GM18520 (cell line): ENCODE results near the gene SRSF9.
A peak's percentile ranks its signal among the peaks of the same experiment; 100 is the strongest.
"Not testable (repeated sequence)": the region's sequence is repeated elsewhere in the genome, so short reads cannot be mapped to it uniquely, and the experiment has no call there.

Source experiments
- ATAC-seq: cut with Tn5 transposase; IDR thresholded peaks from one replicate; pipeline ENCODE4 v1.9.1; 2021; ENCODE audit not compliant: unreplicated experiment

SRSF9 gene, protein sequence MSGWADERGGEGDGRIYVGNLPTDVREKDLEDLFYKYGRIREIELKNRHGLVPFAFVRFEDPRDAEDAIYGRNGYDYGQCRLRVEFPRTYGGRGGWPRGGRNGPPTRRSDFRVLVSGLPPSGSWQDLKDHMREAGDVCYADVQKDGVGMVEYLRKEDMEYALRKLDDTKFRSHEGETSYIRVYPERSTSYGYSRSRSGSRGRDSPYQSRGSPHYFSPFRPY

DNA sequence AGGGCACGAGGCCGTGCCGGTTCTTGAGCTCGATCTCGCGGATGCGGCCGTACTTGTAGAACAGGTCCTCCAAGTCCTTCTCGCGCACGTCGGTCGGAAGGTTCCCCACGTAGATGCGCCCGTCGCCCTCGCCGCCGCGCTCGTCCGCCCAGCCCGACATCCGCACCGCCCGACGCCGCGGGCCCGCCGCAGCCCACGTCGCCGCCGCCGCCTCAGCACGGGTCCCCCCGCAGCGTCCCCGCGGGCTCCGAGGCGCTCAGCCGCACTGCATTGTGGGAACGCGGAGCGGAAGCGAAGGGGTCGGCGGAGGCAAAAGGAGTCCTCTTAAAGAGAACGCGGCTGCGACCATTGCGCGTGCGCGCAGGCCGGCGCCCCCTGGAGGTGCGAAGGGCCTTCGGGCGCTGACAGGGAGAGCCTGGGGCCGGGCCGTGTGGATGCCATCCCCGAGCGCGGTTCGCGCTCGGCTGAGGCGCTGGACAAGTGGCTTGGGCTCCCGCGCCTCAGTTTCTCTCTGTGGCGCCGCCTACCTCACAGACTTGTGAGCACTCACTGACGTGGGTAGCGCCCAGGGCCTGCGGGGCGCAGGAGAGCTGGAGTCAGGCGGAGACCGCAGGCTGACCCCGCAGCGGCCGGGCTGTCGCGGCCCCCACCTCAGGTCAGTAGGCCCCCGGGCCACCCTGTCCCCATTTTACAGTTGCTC is at the start of gene SRSF9:
SRSF9 (minus strand) TSS at position 299 of the 700 bp plus-strand sequence; CDS start at position 160, 139 bp downstream.
- ATAC-seq, result peak; percentile 85

DNA sequence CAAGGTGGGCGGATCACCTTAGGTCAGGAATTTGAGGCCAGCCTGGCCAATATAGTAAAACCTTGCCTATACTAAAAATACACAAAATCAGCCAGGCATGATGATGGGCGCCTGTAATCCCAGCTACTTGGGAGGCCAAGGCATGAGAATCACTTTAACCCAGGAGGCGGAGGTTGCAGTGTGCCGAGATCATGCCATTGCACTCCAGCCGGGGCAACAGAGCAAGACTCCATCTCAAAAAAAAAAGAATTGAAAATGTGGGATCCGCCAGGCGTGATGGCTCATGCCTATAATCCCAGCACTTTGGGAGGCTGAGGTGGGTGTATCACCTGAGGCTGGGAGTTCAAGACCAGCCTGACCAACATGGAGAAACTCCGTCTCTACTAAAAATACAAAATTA is 49.8 kb upstream of the SRSF9 start:
- not testable (repeated sequence) for ATAC-seq

DNA sequence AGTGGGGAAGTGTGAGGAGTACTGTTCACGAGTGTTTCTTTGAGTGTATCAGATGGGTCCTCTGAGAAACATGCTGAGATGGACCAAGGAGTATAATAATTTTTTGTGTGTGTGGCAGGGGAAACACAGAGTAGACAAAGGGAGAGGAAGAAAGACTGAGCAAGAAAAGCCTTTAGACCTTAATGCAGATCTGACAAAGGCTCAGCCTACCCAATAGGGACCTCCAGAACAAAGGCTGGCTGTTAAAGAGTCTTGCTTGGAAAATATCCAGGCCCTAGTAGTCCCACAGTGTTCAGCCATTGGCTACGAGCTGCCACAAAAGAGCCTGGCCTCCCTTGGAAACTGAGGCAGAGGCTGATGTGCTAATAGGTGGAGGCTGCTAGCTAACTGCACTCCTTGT is 45.9 kb upstream of the SRSF9 start:
- ATAC-seq, result no peak

DNA sequence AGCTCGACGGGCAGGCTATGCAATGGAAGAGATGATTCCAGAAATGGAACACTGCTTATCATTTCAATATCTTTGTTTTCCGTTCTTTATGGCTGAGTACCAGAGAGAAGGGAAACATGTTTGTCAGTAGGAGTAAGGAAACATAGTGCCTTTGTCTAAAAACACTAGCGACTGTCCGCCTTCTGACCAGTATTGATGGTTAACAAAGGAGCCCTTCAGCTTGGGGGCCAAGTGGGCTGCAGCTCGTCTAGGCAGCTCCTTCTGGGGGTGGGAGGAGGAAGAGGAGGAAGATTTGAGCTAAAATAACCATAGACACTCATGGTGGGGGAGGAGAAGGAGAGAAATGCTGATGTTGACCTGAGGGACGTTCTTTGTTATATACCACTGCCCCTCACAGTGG is 44.5 kb upstream of the SRSF9 start:
- ATAC-seq, result no peak

DNA sequence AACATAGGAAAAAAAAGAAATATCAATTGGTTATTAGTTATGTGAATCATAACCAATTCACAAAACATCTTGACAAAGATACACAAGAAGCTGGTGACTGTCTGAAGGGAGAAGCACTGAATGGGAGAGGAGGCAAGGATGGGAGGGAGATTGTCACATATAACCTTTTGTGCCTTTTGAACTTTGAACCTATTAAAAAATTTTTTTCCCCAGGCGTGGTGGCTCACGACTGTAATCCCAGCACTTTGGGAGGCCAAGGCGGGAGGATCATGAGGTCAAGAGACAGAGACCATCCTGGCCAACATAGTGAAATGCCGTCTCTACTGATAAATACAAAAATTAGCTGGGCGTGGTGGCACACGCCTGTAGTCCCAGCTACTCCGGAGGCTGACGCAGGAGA is 39.0 kb upstream of the SRSF9 start:
- ATAC-seq, result no peak

DNA sequence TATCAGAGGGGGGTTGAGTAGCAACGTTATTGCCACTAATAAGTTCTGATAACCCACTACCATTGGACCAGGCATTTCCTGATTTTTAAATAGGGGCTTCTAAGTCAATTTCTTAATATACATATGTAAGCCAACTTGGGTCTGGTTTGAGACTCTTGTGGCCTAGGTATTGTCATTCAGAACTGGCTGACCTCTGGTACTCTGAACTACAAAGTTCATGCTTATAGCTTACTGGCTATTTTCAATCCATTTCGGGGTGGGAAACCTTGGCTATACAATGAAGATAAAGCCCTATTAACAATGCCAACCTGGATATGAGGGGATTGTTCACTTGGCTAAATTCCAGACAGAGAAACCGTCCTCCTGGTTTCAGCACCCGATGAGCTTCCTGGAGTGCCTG is 35.0 kb upstream of the SRSF9 start:
- ATAC-seq, result no peak

DNA sequence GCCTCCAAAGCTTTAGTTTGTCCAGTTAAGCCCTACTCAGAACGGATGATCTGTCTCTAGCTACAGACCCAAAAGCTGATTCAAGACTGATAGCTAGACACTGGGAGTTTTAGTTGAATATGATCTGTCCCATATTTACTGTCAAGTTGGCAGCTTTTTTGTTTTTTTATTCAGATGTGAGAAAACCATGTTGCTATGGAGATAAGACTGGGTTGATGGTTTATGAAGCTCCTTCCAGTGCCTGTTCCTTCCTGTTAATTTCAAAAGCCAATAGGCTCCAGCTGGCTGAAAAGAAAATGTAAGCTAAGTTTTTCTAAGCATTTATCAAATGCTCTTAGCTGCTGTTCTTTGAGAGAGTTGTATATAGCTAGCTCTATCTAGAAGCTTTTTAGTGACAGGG is 31.0 kb upstream of the SRSF9 start:
- no peak for ATAC-seq

DNA sequence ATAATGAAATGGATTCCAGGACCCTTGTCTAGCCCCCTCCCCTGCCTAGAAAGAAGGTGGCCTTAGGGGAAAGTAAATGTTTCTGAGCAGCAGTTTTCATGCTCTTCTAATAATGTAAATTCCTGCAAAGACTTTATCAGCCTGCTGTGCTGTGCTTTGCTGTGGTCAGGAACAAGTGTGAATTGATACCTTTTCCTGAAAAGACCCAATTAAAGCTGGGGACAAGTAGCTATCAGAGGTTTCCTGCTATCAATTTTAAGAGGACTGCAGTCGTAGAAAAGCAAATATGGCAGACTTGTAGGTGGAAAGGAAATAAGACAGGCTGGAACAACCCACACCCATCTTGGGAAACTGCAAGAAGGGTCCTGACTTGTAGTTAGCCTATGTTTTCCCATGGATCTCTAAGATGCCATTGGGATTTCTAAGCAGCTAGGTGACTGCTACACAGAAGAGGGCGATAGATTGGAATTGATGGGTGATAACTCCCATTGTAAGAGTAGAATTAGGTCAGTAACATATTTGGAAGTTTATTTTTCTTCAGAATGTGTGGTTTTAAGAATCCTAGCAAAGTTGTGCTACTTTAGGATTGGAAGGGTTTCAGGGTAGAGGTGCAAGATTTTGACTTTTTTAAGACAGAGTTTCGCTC is 29.4 kb upstream of the SRSF9 start:
- no peak for ATAC-seq

DNA sequence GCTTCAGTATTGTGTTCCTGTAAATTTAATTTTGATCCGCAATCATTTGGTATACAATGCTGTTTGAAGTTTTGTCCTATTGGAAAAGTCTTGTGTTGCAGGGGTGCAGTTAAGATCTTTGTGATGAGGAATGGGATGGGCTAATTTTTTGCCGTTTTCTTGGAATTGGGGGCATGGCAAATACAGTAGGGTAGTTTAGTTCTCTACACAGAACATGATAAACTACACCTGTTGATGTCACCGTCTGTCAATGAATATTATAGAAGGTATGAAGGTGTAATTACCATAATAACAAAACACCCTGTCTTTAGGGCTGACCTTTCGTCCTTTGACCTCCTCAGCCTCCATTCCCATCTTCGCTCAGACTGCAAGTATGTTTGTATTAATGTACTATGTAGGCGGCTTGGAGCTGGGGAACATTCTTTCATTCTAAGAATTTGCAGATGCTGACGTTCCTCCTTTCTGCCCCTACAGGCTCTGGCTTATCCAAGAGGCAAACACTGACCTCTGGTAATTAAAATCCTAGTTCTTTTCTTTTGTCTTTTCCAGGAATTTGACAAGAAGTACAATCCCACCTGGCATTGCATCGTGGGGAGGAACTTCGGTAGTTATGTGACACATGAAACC is 28.1 kb upstream of the SRSF9 start:
- ATAC-seq, result no peak

DNA sequence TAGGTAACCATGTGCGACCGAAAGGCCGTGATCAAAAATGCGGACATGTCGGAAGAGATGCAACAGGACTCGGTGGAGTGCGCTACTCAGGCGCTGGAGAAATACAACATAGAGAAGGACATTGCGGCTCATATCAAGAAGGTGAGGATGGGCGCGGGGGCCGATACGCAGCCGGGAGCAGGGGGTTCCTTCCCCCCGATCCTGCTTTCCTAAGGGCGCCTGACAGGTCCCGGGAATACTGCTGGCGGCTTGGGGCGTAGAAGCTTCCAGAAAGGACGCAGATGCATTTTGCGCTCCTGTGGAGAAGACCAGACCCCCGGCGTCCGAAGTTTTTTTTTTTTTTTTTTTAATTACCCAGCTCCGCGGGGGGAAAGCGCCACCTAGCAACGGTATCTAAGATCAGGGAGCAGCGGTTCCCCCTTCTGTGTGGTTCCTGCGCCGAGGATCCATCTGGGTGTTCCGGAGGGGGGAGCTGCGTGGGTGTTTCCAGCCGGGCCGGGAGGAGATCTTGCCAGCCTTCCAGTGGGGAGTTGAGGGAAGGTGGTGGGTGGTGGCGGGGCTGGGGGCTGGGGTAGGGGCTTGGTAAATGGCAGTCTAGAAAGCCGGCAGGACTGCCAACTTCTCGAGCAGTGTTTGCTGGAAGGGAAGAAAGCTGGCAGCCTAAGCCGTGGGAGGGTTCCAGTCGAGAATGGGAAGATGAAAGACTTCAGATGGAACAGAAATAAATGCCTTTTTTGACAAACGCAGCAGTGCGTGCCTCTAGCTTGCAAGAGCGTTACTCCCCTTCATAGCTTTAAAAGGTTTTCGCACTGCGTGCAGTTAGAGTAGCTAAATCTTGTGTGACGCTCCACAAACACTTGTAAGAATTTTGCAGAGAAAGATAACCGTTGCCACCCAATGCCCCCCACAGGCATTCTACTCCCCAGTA is 27.1 kb upstream of the SRSF9 start:
- peak; percentile 13 for ATAC-seq

DNA sequence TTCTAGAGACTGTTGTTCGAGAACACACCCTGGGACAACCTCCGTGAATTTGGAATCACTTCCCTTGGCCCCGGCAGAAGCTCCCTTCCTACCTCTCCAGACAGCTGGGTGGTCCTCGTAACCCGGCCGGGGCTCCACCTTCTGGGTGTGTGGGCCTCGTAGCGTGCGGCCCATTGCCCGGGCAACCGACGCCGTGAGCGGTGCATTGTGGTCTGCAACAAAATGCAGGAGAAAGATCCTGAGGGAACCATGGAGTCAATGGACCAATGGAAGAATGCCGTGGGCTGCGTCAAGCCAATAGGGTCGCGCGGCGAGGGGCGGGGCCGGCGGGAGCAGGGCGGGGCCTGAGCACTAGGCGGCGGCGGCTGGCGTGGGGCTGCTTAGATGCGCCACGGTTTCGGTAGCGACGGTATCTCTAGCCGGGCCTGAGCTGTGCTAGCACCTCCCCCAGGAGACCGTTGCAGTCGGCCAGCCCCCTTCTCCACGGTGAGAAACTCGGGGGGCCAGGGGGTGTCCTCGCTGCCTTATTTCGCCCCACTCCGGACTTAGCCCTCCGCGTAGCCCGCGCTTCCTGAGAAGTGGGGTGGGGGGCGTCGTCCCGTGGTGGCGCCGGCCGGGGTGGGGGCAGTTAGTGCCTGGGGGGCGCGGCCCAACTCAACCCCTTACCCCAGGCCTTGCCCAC is 26.3 kb upstream of the SRSF9 start, which contains the start of gene DYNLL1:
DYNLL1 (plus strand) TSS at position 383 of the 682 bp plus-strand sequence. CDS start 309 bp downstream, outside the sequence.
- ATAC-seq, result peak; percentile 89

DNA sequence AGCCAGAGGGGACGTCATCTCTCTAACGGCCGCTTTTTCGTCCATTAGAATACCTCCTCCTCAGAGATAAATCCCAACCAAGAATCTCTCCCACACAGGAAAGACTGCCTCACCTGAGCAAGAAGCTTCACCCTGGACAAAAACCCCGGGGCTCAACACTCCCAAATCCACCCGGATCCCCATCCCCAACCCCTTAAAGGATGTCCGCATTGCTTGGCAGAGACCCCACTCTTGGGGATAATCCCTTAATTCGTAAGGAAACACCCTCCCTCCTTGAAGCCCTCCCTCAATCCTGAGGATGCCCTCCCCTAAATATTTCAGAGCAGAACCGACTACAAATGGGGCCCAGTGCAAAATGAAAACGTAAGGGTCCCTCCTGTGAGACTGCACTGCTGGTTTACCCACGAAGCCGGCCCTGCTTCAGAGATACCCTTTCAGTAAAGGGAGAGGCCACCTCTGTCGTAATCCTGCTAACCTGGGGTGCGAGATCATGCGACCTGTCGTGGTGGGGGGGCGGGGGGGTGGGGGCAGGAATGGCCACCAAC is 25.7 kb upstream of the SRSF9 start:
- no peak for ATAC-seq

DNA sequence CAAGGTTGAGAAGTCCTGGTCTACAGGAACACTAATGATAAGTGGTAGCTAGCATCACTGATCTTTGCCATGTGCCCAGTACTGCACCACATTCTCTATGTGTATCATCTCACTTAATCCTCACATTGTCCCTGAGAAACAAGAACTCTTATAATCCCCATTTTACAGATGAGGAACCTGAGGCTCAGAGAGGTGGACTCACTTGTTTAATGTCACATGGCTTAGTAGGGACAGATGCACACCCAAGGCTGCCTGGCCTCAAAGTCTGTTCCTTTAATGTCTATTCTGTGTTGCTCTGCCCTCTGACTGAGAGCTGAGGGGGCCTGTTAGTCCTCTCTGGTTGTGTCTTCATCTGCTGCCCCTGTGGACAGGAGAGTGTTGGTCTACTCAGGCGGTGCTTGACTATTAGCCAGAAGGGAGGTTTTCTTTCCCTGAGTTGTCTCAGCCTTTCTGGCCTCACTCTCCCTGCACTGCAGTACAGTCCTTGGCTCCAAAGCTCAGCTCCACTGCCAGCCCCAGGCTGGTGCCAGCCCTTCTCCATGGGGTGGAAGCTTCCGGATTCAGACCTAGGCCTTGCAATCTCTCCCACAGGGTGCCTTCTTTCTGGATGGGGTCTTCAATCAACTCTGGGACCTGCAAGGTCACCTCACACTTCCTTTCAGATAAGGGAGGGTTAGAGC is 21.4 kb upstream of the SRSF9 start:
- ATAC-seq, result no peak

DNA sequence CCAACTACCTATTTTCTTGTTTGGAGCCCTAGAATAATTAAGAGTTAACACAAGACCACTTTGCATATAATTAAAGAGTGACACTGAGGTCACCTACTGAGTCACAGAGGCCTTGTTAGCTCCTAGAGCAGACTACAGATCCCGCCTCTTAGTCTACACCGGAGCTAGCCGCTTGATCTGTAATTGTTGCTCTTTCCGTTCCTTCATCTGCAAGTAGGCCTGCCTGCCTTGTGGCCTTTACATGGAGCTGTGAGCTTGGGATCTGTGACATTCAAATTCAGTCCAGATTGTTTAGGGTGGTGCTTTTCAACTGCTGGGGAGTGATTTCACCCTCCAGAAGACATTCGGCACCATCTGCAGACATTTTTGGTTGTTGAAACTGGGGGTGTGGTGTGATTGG is 20.8 kb upstream of the SRSF9 start:
- ATAC-seq, result no peak

DNA sequence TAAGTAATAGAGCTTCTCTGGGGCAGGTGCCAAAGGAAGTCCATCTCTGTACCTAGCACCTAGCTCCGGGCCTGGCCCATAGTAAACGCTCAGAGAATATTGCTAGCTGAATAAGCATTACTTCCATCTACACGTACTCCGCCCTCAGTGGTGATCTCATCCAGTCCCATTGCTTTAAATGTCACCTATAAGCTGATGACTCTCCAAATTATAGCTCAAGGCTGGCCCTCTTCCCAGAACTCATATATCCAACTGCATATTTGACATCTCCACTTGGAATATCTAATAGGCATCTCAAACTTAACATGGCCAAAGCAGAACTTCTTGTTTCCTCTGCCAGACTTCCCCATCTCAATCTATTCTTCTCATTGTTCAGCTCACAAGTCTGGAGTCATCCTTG is 19.5 kb upstream of the SRSF9 start:
- no peak for ATAC-seq

DNA sequence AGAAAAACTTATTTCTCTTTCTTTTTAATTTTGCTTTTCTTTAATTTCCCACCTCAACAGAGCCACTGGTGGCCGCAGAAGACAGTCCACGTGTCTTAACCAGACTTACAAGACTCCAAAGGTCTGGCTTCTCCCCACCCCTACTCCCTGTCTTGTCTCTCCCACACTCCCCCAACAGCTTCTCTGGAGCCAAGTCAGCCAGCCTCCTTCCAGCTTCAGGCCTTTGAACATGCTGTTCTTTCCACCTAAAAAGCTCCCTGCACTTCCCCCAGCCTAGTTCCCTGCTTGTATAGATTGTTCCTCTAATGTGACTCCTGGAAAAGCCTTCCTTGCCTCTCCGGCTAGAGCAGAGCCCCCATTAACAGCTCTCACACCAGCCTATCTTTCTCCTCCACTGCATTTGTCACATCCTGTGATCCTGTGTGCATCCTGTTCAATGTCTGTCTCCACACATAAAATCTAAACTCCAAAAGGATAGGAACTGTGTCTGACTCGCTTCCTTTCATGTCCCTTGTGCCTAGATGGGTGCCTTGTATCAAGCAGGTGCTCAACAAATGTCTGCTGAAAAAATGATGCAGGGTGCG is 18.6 kb upstream of the SRSF9 start:
- ATAC-seq, result no peak

DNA sequence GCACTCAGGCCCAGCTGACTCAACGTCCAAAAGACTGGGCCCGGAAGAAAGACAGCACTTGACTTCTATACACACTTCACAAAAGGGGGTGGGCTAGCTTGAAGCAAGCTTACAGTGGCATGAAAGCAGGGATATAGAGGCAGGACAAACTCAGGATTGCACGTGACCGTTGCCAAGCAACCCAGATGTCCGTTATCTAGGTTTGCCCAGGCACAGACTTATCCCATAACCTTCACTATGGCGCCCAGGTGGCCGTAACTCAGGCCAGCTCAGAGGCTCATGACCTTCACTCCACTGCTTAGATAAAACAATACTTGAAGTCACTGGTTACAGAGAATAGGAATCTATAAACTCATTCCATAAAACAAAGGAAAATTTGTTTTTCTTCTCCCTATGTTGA is 18.0 kb upstream of the SRSF9 start:
- ATAC-seq, result not testable (repeated sequence)

DNA sequence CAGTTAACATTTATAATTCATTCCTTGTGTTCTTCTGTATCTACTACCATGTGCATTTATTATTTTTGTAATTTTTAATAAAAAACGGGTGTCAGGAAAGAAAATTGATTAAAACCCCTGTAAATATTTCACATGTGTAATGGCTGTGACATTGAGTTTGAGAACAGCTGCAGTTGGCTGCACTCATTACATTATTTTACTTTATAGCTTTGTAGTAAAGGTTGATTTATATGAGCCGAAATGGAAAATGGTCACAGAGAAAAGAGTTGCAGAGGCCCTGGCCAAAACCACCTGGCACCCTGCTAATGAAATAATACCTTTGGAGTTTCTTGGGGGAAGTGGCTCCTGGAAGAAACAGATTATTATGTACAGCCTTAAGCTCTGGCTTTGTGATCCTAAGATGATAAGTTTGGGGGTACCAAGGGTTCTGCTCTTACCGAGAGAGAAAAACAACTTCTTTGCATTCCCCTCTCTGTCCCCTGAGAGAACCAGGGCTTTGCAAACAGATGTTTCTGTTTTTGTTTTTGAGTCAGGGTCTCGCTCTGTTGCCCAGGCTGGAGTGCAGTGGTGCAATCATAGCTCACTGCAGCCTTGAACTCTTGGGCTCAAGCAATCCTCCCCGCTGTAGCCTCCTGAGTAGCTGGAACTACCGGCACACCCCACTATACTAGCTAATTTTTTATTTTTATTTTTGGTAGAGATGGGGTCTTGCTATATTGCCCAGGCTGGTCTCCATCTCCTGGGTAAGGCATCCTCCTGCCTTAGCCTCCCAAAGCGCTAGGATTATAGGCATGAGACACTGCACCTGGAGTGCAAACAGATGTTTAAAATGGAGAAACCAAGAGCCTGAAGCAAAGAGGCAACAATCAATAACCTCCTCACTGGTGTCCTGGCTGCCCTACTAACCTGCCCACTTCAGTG is 16.7 kb upstream of the SRSF9 start:
- ATAC-seq, result no peak
